Glutamatergic neuron (in vitro differentiated cells): ENCODE results near the gene S1PR4. TPM values are rescaled to one million over a fixed set of nuclear protein-coding genes. Genes with fewer than 3 reads are reported as not detected.
"Not testable (repeated sequence)": the region's sequence is repeated elsewhere in the genome, so short reads cannot be mapped to it uniquely, and the experiment has no call there.

Experiments used
- DNase-seq: peaks from one replicate; pipeline ENCODE4 v3.0.0; 2022
- H3K27ac Mint-ChIP-seq: one replicate; pipeline ENCODE4 v1.8.0; 2020; ENCODE audit warnings: mild to moderate bottlenecking, mixed read lengths, inconsistent platforms; ENCODE audit not compliant: unreplicated experiment
- H3K27me3 Mint-ChIP-seq: one replicate; pipeline ENCODE4 v1.8.0; 2020; ENCODE audit warnings: mild to moderate bottlenecking, moderate library complexity, mixed read lengths, inconsistent platforms; ENCODE audit not compliant: unreplicated experiment
- H3K36me3 Mint-ChIP-seq: one replicate; pipeline ENCODE4 v1.8.0; 2020; ENCODE audit warnings: mild to moderate bottlenecking, mixed read lengths, inconsistent platforms; ENCODE audit not compliant: unreplicated experiment
- H3K4me1 Mint-ChIP-seq: one replicate; pipeline ENCODE4 v1.8.0; 2020; ENCODE audit warnings: mild to moderate bottlenecking, low read depth, mixed read lengths, inconsistent platforms; ENCODE audit not compliant: unreplicated experiment
- H3K4me3 Mint-ChIP-seq: one replicate; pipeline ENCODE4 v1.8.0; 2020; ENCODE audit warnings: mild to moderate bottlenecking, mixed read lengths, inconsistent platforms; ENCODE audit not compliant: unreplicated experiment
- H3K9me3 Mint-ChIP-seq: one replicate; pipeline ENCODE4 v1.8.0; 2020; ENCODE audit warnings: mild to moderate bottlenecking, moderate library complexity, mixed read lengths, inconsistent platforms; ENCODE audit not compliant: unreplicated experiment
- CTCF ChIP-seq: fragments of 200-600 bp; sonication (generic); IDR thresholded peaks from one replicate; pipeline ENCODE4 v1.5.0; 2021; ENCODE audit not compliant: partially characterized antibody, unreplicated experiment
- total RNA-seq: library from RNA; stranded (reverse); fragmentation: NEBNext Ultra II Directional; extraction: Animal tissue kit (Norgen Biotek cat#: 25700); gene quantifications from one replicate; pipeline ENCODE4 v1.2.1, GENCODE V29; 2021; ENCODE audit not compliant: unreplicated experiment

S1PR4 gene
- total RNA-seq, 1 donor from 2014 or later: not detected

DNA sequence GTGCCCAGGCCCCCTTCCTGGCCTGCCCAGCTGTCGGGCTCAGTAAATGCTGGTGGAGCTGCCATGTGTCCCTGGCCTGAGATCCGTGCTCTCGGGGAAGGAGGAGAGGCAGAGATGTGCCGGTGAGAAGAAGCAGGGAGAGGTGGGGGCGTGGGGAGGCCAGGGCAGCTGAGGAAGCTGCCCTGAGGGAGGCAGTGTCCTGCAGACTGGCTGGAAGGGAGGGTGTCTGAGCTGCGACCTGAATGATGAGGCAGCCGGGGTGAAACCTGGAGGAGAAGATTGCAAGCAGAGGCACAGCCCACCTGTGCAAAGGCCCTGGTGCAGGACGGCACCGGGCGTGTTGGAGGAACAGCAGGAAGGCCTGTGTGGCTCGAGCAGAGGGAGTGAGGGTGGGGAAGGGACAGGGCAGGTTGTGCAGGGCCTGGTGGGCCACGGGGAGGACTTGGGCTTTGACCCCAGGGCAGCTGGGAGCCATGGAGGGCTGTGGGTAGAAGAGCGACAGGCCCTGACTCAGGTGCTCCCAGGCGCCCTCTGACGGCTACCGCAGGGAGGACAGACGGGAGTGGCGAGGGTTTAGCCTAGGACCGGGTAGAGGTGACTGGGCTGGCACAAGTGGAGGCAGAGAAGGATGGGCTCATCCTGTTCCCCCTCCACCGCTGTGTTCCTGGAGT is 31.9 kb downstream of the S1PR4 start:
- peak; percentile 40 for TF ChIP-seq CTCF
- Mint-ChIP-seq H3K27ac (no peak overlapping the region), H3K9me3 (no peaks in the 10 kb centered on the region), H3K36me3 (no peaks in the 10 kb centered on the region), H3K27me3 (peaks cover 1% of the 10 kb centered on the region), H3K4me3 (no peak overlapping the region), H3K4me1 (no peaks in the 10 kb centered on the region)
- DNase-seq: peak; percentile 81

- H3K4me1 Mint-ChIP-seq: no peaks in the 10 kb centered on the region
- no peak overlapping the region for H3K4me3 Mint-ChIP-seq
- H3K9me3 Mint-ChIP-seq: no peaks in the 10 kb centered on the region
- H3K27me3 Mint-ChIP-seq: peaks cover 1% of the 10 kb centered on the region
- TF ChIP-seq CTCF: no peak
- H3K27ac Mint-ChIP-seq: no peak overlapping the region
- DNase-seq: no peak
- H3K36me3 Mint-ChIP-seq: no peaks in the 10 kb centered on the region
Measured at GRCh38 chr19:3211191-3211590, 32.6 kb downstream of the S1PR4 start.

DNA sequence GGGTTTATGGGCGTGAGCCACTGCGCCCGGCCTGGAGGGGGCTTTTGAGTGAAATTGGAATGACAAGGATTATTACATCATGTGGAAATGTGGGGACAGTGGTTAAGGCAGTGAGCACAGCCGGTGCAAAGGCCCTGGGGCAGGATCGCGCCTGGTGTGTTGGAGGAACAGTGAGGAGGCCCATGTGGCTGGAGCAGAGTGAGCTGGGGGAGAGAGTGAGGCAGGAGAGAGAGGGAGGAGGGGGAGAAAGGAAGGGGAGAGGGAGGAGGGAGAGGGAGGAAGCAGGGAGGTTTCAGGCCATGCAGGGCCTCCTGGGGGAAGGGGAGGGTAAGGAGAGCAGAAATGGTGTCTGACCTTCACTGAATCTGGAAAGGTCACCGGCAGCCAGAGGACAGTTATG is 34.6 kb downstream of the S1PR4 start:
- no peak for TF ChIP-seq CTCF
- Mint-ChIP-seq H3K4me1 (no peaks in the 10 kb centered on the region), H3K4me3 (no peak overlapping the region), H3K27me3 (peaks cover 1% of the 10 kb centered on the region), H3K36me3 (no peaks in the 10 kb centered on the region), H3K27ac (no peak overlapping the region), H3K9me3 (no peaks in the 10 kb centered on the region)
- no peak for DNase-seq

GRCh38 chr19:3216874-3217273 is 38.3 kb downstream of the S1PR4 start:
- H3K36me3 Mint-ChIP-seq: no peaks in the 10 kb centered on the region
- DNase-seq: no peak
- peaks cover 5% of the 10 kb centered on the region for H3K27me3 Mint-ChIP-seq
- H3K27ac Mint-ChIP-seq: no peak overlapping the region
- H3K4me3 Mint-ChIP-seq: no peak overlapping the region
- H3K4me1 Mint-ChIP-seq: no peaks in the 10 kb centered on the region
- H3K9me3 Mint-ChIP-seq: no peaks in the 10 kb centered on the region
- no peak for TF ChIP-seq CTCF

DNA sequence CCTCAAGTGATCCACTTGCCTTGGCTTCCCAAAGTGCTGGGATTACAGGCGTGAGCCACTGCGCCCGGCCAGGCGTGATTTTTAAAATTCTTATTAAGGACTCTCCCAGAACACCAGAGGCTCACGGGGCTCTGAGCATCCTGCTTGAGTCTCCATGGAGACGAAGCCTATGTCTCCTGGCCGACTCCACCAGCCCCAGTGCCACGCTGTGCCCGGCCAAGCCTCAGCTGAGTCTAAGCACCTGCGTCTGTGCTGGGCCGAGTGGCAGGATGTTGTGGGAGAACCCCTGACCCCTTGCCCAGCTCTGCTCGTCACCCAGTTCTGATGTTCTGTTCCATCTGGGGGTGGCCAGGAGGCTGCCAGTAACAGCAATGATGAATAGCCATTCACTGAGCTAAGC is 42.0 kb downstream of the S1PR4 start:
- no peak for TF ChIP-seq CTCF
- DNase-seq: no peak
- Mint-ChIP-seq H3K27ac (no peak overlapping the region), H3K36me3 (no peaks in the 10 kb centered on the region), H3K27me3 (peaks cover 4% of the 10 kb centered on the region), H3K9me3 (peaks cover 1% of the 10 kb centered on the region), H3K4me1 (no peaks in the 10 kb centered on the region), H3K4me3 (no peak overlapping the region)

- not testable (repeated sequence) for H3K4me1 Mint-ChIP-seq
Measured at GRCh38 chr19:3221576-3221975, 43.0 kb downstream of the S1PR4 start.

More at GRCh38 chr19:3221576-3221975, 43.0 kb downstream of the S1PR4 start:
- H3K9me3 Mint-ChIP-seq, H3K4me3 Mint-ChIP-seq, DNase-seq, H3K27me3 Mint-ChIP-seq, H3K36me3 Mint-ChIP-seq, H3K27ac Mint-ChIP-seq: not testable (repeated sequence)
